GM23338 (cell line): ENCODE measurements around the gene SEL1L3. TPM values are rescaled to one million over a fixed set of nuclear protein-coding genes. Genes with fewer than 3 reads are reported as not detected.
A peak's percentile ranks its signal among the peaks of the same experiment; 100 is the strongest.

Experiments used
- ATAC-seq: fragments of 200-7000 bp; cut with Tn5 transposase; 3 replicates; pipeline ENCODE4 v1.9.1; 2020
- DNase-seq: peaks from one replicate; pipeline ENCODE4 v3.0.0-alpha.2; 2015; ENCODE audit warnings: low spot score
- H2AFZ ChIP-seq: fragments of 200-600 bp; sonication (generic); 2 replicates; pipeline ENCODE4 v1.8.0; 2016; ENCODE audit warnings: antibody characterized with exemption, mild to moderate bottlenecking, moderate library complexity
- H3F3A ChIP-seq: fragments of 200-600 bp; sonication (generic); replicated peaks from 2 replicates; pipeline ENCODE4 v1.8.0; 2017; ENCODE audit warnings: antibody characterized with exemption, mixed run types, low read depth
- H3K27ac ChIP-seq: fragments of 200-600 bp; sonication (generic); 2 replicates; pipeline ENCODE4 v1.6.1; 2016; ENCODE audit warnings: low read depth
- H3K27me3 ChIP-seq: fragments of 200-600 bp; sonication (generic); 2 replicates; pipeline ENCODE4 v1.8.0; 2016; ENCODE audit warnings: mild to moderate bottlenecking, mixed run types, moderate library complexity; ENCODE audit not compliant: insufficient read depth
- H3K36me3 ChIP-seq: fragments of 200-600 bp; sonication (generic); 2 replicates; pipeline ENCODE4 v1.8.0; 2016; ENCODE audit warnings: mild to moderate bottlenecking; ENCODE audit not compliant: insufficient read depth
- H3K4me1 ChIP-seq: fragments of 200-600 bp; sonication (generic); 2 replicates; pipeline ENCODE4 v1.8.0; 2016; ENCODE audit warnings: mild to moderate bottlenecking, moderate library complexity; ENCODE audit not compliant: insufficient read depth
- H3K4me2 ChIP-seq: fragments of 200-600 bp; sonication (generic); 2 replicates; pipeline ENCODE4 v1.7.1; 2017; ENCODE audit warnings: mixed run types
- H3K4me3 ChIP-seq: fragments of 200-600 bp; sonication (generic); 2 replicates; pipeline ENCODE4 v1.6.1; 2016; ENCODE audit warnings: mixed run types
- H3K79me2 ChIP-seq: fragments of 200-600 bp; sonication (generic); replicated peaks from 2 replicates; pipeline ENCODE4 v1.8.0; 2017; ENCODE audit warnings: mild to moderate bottlenecking; ENCODE audit not compliant: insufficient read depth
- H3K9me2 ChIP-seq: fragments of 200-600 bp; sonication (generic); 2 replicates; pipeline ENCODE4 v1.8.0; 2017; ENCODE audit not compliant: insufficient read depth
- H4K20me1 ChIP-seq: fragments of 200-600 bp; sonication (generic); replicated peaks from 2 replicates; pipeline ENCODE4 v1.8.0; 2017; ENCODE audit warnings: mild to moderate bottlenecking; ENCODE audit not compliant: insufficient read depth
- H3K27ac Mint-ChIP-seq: 2 replicates; pipeline ENCODE4 v1.8.0; 2020; ENCODE audit warnings: inconsistent platforms, mild to moderate bottlenecking, moderate library complexity, mixed read lengths
- H3K27me3 Mint-ChIP-seq: 3 replicates; pipeline ENCODE4 v1.8.0; 2022; ENCODE audit warnings: low read depth, mild to moderate bottlenecking, moderate library complexity, mixed read lengths, inconsistent platforms; ENCODE audit not compliant: insufficient read depth, poor library complexity
- H3K36me3 Mint-ChIP-seq: 3 replicates; pipeline ENCODE4 v1.8.0; 2021; ENCODE audit warnings: low read depth, mild to moderate bottlenecking, inconsistent platforms, moderate library complexity, mixed read lengths
- H3K4me1 Mint-ChIP-seq: 3 replicates; pipeline ENCODE4 v1.8.0; 2020; ENCODE audit warnings: mild to moderate bottlenecking, inconsistent platforms, mixed read lengths
- H3K4me3 Mint-ChIP-seq: 3 replicates; pipeline ENCODE4 v1.8.0; 2021; ENCODE audit warnings: moderate library complexity, mild to moderate bottlenecking, inconsistent platforms, mixed read lengths
- H3K9me3 Mint-ChIP-seq: 3 replicates; pipeline ENCODE4 v1.8.0; 2020; ENCODE audit warnings: moderate library complexity, mild to moderate bottlenecking, inconsistent platforms, mixed read lengths
- CREB1 ChIP-seq: fragments of 250-450 bp; sonication (Bioruptor Pico); IDR thresholded peaks from 2 replicates; pipeline ENCODE4 v1.5.0; 2020; ENCODE audit warnings: low read depth, mild to moderate bottlenecking, moderate library complexity
- POLR2AphosphoS5 ChIP-seq: IDR thresholded peaks from 2 replicates; pipeline ENCODE4 v1.6.1; 2016; ENCODE audit warnings: antibody characterized with exemption, low read depth
- STAT1 ChIP-seq: IDR thresholded peaks from one replicate; pipeline ENCODE4 v1.6.1; 2016; ENCODE audit warnings: antibody characterized with exemption; ENCODE audit not compliant: unreplicated experiment
- ZNF114 ChIP-seq: fragments of 250-450 bp; sonication (Bioruptor Pico); IDR thresholded peaks from 2 replicates; pipeline ENCODE4 v1.5.0; 2020; ENCODE audit warnings: mild to moderate bottlenecking, moderate library complexity
- polyA plus RNA-seq: library from polyadenylated mRNA; unstranded; fragments of >200 nt; fragmentation: Nextera tagmentation; extraction: Ambion mirVana; gene quantifications from 2 replicates; pipeline ENCODE4 v1.2.1, GENCODE V29; 2016
- total RNA-seq: library from RNA; depleted of rRNA; stranded (reverse); fragments of >200 nt; shearing (Covaris generic); gene quantifications from 2 replicates; pipeline ENCODE4 v1.2.3, GENCODE V29; 2014
- TF ChIP-seq, protein P1 (sequence below): fragments of 250-450 bp; sonication (Bioruptor Pico); IDR thresholded peaks from 2 replicates; pipeline ENCODE4 v1.5.0; 2020; ENCODE audit warnings: mild to moderate bottlenecking, moderate library complexity
- TF ChIP-seq, protein P2 (sequence below): IDR thresholded peaks from one replicate; pipeline ENCODE4 v1.6.1; 2018; ENCODE audit warnings: antibody characterized with exemption; ENCODE audit not compliant: unreplicated experiment

The SEL1L3 gene
- total and polyA plus RNA-seq, 2 experiments from 2014 or later, result 17.1 to 61.7 TPM

DNA sequence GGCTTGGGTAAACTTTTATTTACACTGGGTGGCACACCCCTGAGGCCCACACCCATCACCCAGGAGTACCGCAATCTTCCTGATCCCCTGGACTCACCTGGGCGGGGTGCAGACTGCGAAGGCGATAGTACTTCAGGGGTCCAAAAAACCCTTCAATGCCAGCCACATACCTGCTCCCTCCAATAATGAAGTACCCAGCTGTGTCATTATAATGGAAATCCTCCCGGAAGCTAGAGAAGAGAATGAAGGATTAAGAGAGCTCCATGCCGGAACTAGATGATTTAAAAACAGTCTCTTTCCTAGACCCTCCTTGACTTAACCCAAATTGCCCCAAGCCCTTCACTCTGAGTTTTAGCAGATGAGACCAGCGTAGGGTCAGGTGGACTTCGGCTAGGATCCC is 40.9 kb downstream of the SEL1L3 start:
- Histone ChIP-seq H3K79me2 (no peaks in the 10 kb centered on the region), H3K27me3 (no peaks in the 10 kb centered on the region), H3K36me3 (peaks cover 3% of the 10 kb centered on the region), H3K4me1 (peaks cover 19% of the 10 kb centered on the region), H3F3A (no peaks in the 10 kb centered on the region), H3K27ac (peak overlapping the region; percentile 80), H4K20me1 (no peaks in the 10 kb centered on the region; the same call in 1 of the 2 replicates), H3K4me2 (peak overlapping the region; percentile 58; the same call in 1 of the 2 replicates), H3K4me3 (no peak overlapping the region), H3K9me2 (no peaks in the 10 kb centered on the region), H2AFZ (no peak overlapping the region)
- Mint-ChIP-seq H3K27ac (peak overlapping the region; percentile 69), H3K9me3 (no peaks in the 10 kb centered on the region), H3K4me3 (no peak overlapping the region), H3K27me3 (peaks cover 1% of the 10 kb centered on the region), H3K4me1 (peaks cover 19% of the 10 kb centered on the region), H3K36me3 (peaks cover 51% of the 10 kb centered on the region)
- DNase-seq, result peak; percentile 66
- TF ChIP-seq ZNF114 (peak; percentile 37; the same call in 1 of the 2 replicates), CREB1 (CRISPR knock-in tag) (0 out of 2 replicates have a peak, but pooled peaks have one; percentile 2), POLR2AphosphoS5 (no peak)
- TF ChIP-seq, protein P1, sequence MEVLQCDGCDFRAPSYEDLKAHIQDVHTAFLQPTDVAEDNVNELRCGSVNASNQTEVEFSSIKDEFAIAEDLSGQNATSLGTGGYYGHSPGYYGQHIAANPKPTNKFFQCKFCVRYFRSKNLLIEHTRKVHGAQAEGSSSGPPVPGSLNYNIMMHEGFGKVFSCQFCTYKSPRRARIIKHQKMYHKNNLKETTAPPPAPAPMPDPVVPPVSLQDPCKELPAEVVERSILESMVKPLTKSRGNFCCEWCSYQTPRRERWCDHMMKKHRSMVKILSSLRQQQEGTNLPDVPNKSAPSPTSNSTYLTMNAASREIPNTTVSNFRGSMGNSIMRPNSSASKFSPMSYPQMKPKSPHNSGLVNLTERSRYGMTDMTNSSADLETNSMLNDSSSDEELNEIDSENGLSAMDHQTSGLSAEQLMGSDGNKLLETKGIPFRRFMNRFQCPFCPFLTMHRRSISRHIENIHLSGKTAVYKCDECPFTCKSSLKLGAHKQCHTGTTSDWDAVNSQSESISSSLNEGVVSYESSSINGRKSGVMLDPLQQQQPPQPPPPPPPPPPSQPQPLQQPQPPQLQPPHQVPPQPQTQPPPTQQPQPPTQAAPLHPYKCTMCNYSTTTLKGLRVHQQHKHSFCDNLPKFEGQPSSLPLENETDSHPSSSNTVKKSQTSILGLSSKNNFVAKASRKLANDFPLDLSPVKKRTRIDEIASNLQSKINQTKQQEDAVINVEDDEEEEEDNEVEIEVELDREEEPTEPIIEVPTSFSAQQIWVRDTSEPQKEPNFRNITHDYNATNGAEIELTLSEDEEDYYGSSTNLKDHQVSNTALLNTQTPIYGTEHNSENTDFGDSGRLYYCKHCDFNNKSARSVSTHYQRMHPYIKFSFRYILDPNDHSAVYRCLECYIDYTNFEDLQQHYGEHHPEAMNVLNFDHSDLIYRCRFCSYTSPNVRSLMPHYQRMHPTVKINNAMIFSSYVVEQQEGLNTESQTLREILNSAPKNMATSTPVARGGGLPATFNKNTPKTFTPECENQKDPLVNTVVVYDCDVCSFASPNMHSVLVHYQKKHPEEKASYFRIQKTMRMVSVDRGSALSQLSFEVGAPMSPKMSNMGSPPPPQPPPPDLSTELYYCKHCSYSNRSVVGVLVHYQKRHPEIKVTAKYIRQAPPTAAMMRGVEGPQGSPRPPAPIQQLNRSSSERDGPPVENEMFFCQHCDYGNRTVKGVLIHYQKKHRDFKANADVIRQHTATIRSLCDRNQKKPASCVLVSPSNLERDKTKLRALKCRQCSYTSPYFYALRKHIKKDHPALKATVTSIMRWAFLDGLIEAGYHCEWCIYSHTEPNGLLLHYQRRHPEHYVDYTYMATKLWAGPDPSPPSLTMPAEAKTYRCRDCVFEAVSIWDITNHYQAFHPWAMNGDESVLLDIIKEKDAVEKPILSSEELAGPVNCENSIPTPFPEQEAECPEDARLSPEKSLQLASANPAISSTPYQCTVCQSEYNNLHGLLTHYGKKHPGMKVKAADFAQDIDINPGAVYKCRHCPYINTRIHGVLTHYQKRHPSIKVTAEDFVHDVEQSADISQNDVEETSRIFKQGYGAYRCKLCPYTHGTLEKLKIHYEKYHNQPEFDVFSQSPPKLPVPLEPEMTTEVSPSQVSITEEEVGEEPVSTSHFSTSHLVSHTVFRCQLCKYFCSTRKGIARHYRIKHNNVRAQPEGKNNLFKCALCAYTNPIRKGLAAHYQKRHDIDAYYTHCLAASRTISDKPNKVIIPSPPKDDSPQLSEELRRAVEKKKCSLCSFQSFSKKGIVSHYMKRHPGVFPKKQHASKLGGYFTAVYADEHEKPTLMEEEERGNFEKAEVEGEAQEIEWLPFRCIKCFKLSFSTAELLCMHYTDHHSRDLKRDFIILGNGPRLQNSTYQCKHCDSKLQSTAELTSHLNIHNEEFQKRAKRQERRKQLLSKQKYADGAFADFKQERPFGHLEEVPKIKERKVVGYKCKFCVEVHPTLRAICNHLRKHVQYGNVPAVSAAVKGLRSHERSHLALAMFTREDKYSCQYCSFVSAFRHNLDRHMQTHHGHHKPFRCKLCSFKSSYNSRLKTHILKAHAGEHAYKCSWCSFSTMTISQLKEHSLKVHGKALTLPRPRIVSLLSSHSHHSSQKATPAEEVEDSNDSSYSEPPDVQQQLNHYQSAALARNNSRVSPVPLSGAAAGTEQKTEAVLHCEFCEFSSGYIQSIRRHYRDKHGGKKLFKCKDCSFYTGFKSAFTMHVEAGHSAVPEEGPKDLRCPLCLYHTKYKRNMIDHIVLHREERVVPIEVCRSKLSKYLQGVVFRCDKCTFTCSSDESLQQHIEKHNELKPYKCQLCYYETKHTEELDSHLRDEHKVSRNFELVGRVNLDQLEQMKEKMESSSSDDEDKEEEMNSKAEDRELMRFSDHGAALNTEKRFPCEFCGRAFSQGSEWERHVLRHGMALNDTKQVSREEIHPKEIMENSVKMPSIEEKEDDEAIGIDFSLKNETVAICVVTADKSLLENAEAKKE, result peak; percentile 76
- ATAC-seq, result peak; percentile 91

DNA sequence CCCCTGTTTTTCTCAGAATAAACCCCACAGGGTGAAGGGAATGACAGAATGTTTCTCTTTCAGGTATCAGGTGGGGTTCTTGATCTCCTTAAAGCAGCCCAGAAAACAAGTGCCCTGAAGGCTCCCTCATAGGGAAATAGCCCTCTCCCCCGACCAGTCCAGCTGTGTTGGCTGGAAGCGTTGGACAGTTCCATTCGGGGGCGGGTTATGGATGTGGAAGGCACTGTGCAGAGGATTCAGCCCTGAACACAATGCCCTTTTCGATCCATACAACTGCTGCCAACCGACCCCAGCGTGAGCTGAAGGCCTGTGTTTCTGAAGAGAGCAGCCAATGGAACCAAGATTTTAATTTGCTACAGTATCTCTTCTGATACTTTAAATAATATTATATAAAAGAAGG is 41.5 kb downstream of the SEL1L3 start:
- Mint-ChIP-seq H3K9me3 (no peaks in the 10 kb centered on the region), H3K36me3 (peaks cover 57% of the 10 kb centered on the region), H3K4me3 (no peak overlapping the region), H3K27ac (no peak overlapping the region), H3K27me3 (peaks cover 1% of the 10 kb centered on the region), H3K4me1 (peaks cover 19% of the 10 kb centered on the region)
- Histone ChIP-seq H2AFZ (no peak overlapping the region), H3K27ac (no peak overlapping the region), H3K4me2 (no peak overlapping the region), H3K9me2 (no peaks in the 10 kb centered on the region), H3K27me3 (no peaks in the 10 kb centered on the region), H3K36me3 (peaks cover 3% of the 10 kb centered on the region), H3K4me1 (peaks cover 19% of the 10 kb centered on the region), H3K79me2 (no peaks in the 10 kb centered on the region), H3K4me3 (no peak overlapping the region), H4K20me1 (no peaks in the 10 kb centered on the region; the same call in 1 of the 2 replicates), H3F3A (no peaks in the 10 kb centered on the region)
- DNase-seq (no peak), ATAC-seq (no peak)
- no peak for TF ChIP-seq STAT1
- TF ChIP-seq, protein P2, sequence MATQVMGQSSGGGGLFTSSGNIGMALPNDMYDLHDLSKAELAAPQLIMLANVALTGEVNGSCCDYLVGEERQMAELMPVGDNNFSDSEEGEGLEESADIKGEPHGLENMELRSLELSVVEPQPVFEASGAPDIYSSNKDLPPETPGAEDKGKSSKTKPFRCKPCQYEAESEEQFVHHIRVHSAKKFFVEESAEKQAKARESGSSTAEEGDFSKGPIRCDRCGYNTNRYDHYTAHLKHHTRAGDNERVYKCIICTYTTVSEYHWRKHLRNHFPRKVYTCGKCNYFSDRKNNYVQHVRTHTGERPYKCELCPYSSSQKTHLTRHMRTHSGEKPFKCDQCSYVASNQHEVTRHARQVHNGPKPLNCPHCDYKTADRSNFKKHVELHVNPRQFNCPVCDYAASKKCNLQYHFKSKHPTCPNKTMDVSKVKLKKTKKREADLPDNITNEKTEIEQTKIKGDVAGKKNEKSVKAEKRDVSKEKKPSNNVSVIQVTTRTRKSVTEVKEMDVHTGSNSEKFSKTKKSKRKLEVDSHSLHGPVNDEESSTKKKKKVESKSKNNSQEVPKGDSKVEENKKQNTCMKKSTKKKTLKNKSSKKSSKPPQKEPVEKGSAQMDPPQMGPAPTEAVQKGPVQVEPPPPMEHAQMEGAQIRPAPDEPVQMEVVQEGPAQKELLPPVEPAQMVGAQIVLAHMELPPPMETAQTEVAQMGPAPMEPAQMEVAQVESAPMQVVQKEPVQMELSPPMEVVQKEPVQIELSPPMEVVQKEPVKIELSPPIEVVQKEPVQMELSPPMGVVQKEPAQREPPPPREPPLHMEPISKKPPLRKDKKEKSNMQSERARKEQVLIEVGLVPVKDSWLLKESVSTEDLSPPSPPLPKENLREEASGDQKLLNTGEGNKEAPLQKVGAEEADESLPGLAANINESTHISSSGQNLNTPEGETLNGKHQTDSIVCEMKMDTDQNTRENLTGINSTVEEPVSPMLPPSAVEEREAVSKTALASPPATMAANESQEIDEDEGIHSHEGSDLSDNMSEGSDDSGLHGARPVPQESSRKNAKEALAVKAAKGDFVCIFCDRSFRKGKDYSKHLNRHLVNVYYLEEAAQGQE, result peak; percentile 38
